GM12878 (cell line): Measurements from ENCODE around the gene TBC1D1. TPM values are rescaled to one million over a fixed set of nuclear protein-coding genes. Genes with fewer than 3 reads are reported as not detected.
A peak's percentile ranks its signal among the peaks of the same experiment; 100 is the strongest.

ENCODE experiments used
- ASH2L ChIP-seq: fragments of 300-600, 200-600 bp; sonication (generic); IDR thresholded peaks from 2 replicates; pipeline ENCODE4 v1.6.1; 2017; ENCODE audit warnings: low read depth, mild to moderate bottlenecking, borderline replicate concordance
- BRCA1 ChIP-seq: IDR thresholded peaks from 2 replicates; pipeline ENCODE4 v1.6.1; 2011; ENCODE audit warnings: low read depth, low read length, improper control_type of control experiment
- CEBPB ChIP-seq, 2 experiments: fragments of 150-350 bp in 1 of 2; IDR thresholded peaks; 2 replicates each; pipeline ENCODE4 v1.6.1; 2012 to 2014; ENCODE audit warnings: low read depth in 2 of 2, low read length in 2 of 2, borderline replicate concordance in 1 of 2, inconsistent platforms in 1 of 2
- ESRRA ChIP-seq: IDR thresholded peaks from 2 replicates; pipeline ENCODE4 v1.6.1; 2012; ENCODE audit warnings: mild to moderate bottlenecking, low read length, improper control_type of control experiment
- EZH2 ChIP-seq: IDR thresholded peaks from 2 replicates; pipeline ENCODE4 v1.6.1; 2012; ENCODE audit warnings: low read depth, mild to moderate bottlenecking, control low read depth, inconsistent platforms, low read length, borderline replicate concordance; ENCODE audit not compliant: control insufficient read depth
- GATAD2B ChIP-seq: fragments of 450-650 bp; conservative IDR thresholded peaks from 2 replicates; pipeline ENCODE4 v1.6.1; 2017; ENCODE audit warnings: low read depth, mild to moderate bottlenecking, moderate library complexity
- HDAC2 ChIP-seq: fragments of 200-600 bp; sonication (generic); IDR thresholded peaks from 2 replicates; pipeline ENCODE4 v1.6.1; 2017
- IRF4 ChIP-seq: IDR thresholded peaks from 2 replicates; pipeline ENCODE4 v1.6.1; 2011; ENCODE audit warnings: low read depth, low read length
- JUNB ChIP-seq: IDR thresholded peaks from 2 replicates; pipeline ENCODE4 v1.6.1; 2016; ENCODE audit warnings: antibody characterized with exemption, mild to moderate bottlenecking
- MYC ChIP-seq: IDR thresholded peaks from 2 replicates; pipeline ENCODE4 v1.6.1; 2011; ENCODE audit warnings: mild to moderate bottlenecking, low read length, moderate library complexity, inconsistent platforms; ENCODE audit not compliant: insufficient read depth, insufficient replicate concordance, insufficient read length, severe bottlenecking
- SIN3A ChIP-seq: IDR thresholded peaks from 2 replicates; pipeline ENCODE4 v1.6.1; 2012; ENCODE audit warnings: low read depth, low read length, improper control_type of control experiment
- SMAD1 ChIP-seq: fragments of 450-650 bp; IDR thresholded peaks from 2 replicates; pipeline ENCODE4 v1.6.1; 2018; ENCODE audit warnings: mild to moderate bottlenecking, low read depth; ENCODE audit not compliant: partially characterized antibody
- SP1 ChIP-seq: IDR thresholded peaks from one replicate; pipeline ENCODE4 v1.6.1; 2011; ENCODE audit warnings: low read depth, low read length
- STAT3 ChIP-seq: IDR thresholded peaks from 2 replicates; pipeline ENCODE4 v1.6.1; 2011; ENCODE audit warnings: low read depth, low read length, improper control_type of control experiment
- ZNF274 ChIP-seq: IDR thresholded peaks from one replicate; pipeline ENCODE4 v1.8.0; 2011; ENCODE audit not compliant: insufficient read length, insufficient read depth
- polyA plus RNA-seq, 11 experiments: library from polyadenylated mRNA; depleted of rRNA in 4 of 11; unstranded in 6 of 11; stranded (reverse) in 5 of 11; fragments of >200 nt; fragmentation: Nextera tagmentation in 4 of 11; fragmentation: Illumina TruSeq in 1 of 11; extraction: Ambion mirVana in 4 of 11; extraction: Trizol in 1 of 11; gene quantifications; 1 replicate in 1 of 11; 2 replicates in 10 of 11; pipeline versions ENCODE4 v1.2.1 to v1.2.3, GENCODE V29; 2011 to 2016; ENCODE audit warnings: inconsistent platforms in 2 of 11, missing spikeins in 2 of 11, low read depth in 1 of 11
- total RNA-seq, 4 experiments: library from RNA; depleted of rRNA in 3 of 4; stranded (reverse); fragments of >200 nt in 3 of 4; fragmentation: Illumina TruSeq in 1 of 4; extraction: Trizol in 1 of 4; gene quantifications; 2 replicates each; pipeline versions ENCODE4 v1.2.1 to v1.2.3, GENCODE V29; 2013 to 2021
- TF ChIP-seq, protein P1 (sequence below): fragments of 450-650 bp; IDR thresholded peaks from 2 replicates; pipeline ENCODE4 v1.6.1; 2018; ENCODE audit warnings: borderline replicate concordance, mild to moderate bottlenecking; ENCODE audit not compliant: partially characterized antibody
- TF ChIP-seq, protein P2 (sequence below): fragments of 450-650 bp; IDR thresholded peaks from 2 replicates; pipeline ENCODE4 v1.6.1; 2017; ENCODE audit warnings: mild to moderate bottlenecking, moderate library complexity
- TF ChIP-seq, protein P3 (sequence below): IDR thresholded peaks from 2 replicates; pipeline ENCODE4 v1.6.1; 2012; ENCODE audit warnings: low read depth, low read length, improper control_type of control experiment
- TF ChIP-seq, protein P4 (sequence below): fragments of 450-650 bp; formaldehyde crosslinking; IDR thresholded peaks from 2 replicates; pipeline ENCODE4 v1.5.0; 2022; ENCODE audit warnings: mild to moderate bottlenecking, missing genetic modification characterization

Gene TBC1D1
- total and polyA plus RNA-seq, 10 of the 15 experiments (the other 5 are each of a cell fraction or from before 2014, with no cell fraction given): 5.3 to 102 (median 57.8) TPM

DNA sequence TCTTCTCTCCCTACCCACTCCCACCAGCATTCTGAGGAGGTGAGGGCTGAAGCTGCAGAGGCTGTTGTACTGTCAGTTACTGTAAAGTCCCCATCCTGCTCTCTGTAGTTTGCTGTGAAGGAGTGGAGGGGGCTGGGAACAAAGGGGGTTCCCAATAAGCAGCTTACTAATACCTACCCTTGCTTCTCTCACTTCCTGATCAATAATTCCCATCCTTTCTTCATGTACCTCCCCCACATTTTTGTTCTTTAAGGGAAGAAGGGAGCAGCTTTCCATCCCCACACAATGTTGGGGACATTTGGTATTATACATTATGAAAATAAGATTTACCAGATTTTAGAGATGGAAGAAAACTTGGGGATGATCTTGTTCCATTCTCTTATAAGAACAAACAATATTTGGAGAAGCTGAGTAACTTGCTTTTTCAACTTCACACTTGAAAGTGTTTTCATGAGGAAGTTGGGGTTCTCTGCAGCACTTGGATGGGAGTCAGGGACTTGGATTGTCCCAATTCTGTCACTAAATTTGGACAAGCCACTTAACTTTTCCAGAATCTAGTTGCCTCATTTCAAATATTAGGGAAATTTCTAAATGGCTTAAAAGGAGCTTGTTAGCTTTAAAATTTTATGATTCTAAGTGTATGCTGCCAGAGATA lies 5.4 kb downstream of the TBC1D1 start (continued):
- TF ChIP-seq STAT3 (no peak), EZH2 (no peak), ZNF274 (no peak), SMAD1 (no peak), JUNB (peak; percentile 37; the same call in 1 of the 2 replicates), IRF4 (peak; percentile 31; the same call in 1 of the 2 replicates), ASH2L (no peak), MYC (no peak), CEBPB (IDR thresholded peaks at IDR 0.05; ENCODE audit: borderline replicate concordance in 1 of 2, low read depth in 2 of 2, low read length in 2 of 2) (no peak), ESRRA (no peak), SIN3A (no peak), SP1 (no peak), HDAC2 (no peak), GATAD2B (no peak), BRCA1 (no peak)
- TF ChIP-seq, protein P1, sequence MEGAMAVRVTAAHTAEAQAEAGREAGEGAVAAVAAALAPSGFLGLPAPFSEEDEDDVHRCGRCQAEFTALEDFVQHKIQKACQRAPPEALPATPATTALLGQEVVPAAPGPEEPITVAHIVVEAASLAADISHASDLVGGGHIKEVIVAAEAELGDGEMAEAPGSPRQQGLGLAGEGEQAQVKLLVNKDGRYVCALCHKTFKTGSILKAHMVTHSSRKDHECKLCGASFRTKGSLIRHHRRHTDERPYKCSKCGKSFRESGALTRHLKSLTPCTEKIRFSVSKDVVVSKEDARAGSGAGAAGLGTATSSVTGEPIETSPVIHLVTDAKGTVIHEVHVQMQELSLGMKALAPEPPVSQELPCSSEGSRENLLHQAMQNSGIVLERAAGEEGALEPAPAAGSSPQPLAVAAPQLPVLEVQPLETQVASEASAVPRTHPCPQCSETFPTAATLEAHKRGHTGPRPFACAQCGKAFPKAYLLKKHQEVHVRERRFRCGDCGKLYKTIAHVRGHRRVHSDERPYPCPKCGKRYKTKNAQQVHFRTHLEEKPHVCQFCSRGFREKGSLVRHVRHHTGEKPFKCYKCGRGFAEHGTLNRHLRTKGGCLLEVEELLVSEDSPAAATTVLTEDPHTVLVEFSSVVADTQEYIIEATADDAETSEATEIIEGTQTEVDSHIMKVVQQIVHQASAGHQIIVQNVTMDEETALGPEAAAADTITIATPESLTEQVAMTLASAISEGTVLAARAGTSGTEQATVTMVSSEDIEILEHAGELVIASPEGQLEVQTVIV: no peak
- TF ChIP-seq, protein P2, sequence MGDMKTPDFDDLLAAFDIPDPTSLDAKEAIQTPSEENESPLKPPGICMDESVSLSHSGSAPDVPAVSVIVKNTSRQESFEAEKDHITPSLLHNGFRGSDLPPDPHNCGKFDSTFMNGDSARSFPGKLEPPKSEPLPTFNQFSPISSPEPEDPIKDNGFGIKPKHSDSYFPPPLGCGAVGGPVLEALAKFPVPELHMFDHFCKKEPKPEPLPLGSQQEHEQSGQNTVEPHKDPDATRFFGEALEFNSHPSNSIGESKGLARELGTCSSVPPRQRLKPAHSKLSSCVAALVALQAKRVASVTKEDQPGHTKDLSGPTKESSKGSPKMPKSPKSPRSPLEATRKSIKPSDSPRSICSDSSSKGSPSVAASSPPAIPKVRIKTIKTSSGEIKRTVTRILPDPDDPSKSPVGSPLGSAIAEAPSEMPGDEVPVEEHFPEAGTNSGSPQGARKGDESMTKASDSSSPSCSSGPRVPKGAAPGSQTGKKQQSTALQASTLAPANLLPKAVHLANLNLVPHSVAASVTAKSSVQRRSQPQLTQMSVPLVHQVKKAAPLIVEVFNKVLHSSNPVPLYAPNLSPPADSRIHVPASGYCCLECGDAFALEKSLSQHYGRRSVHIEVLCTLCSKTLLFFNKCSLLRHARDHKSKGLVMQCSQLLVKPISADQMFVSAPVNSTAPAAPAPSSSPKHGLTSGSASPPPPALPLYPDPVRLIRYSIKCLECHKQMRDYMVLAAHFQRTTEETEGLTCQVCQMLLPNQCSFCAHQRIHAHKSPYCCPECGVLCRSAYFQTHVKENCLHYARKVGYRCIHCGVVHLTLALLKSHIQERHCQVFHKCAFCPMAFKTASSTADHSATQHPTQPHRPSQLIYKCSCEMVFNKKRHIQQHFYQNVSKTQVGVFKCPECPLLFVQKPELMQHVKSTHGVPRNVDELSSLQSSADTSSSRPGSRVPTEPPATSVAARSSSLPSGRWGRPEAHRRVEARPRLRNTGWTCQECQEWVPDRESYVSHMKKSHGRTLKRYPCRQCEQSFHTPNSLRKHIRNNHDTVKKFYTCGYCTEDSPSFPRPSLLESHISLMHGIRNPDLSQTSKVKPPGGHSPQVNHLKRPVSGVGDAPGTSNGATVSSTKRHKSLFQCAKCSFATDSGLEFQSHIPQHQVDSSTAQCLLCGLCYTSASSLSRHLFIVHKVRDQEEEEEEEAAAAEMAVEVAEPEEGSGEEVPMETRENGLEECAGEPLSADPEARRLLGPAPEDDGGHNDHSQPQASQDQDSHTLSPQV: no peak
- TF ChIP-seq, protein P3, sequence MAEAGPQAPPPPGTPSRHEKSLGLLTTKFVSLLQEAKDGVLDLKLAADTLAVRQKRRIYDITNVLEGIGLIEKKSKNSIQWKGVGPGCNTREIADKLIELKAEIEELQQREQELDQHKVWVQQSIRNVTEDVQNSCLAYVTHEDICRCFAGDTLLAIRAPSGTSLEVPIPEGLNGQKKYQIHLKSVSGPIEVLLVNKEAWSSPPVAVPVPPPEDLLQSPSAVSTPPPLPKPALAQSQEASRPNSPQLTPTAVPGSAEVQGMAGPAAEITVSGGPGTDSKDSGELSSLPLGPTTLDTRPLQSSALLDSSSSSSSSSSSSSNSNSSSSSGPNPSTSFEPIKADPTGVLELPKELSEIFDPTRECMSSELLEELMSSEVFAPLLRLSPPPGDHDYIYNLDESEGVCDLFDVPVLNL: no peak
- TF ChIP-seq, protein P4, sequence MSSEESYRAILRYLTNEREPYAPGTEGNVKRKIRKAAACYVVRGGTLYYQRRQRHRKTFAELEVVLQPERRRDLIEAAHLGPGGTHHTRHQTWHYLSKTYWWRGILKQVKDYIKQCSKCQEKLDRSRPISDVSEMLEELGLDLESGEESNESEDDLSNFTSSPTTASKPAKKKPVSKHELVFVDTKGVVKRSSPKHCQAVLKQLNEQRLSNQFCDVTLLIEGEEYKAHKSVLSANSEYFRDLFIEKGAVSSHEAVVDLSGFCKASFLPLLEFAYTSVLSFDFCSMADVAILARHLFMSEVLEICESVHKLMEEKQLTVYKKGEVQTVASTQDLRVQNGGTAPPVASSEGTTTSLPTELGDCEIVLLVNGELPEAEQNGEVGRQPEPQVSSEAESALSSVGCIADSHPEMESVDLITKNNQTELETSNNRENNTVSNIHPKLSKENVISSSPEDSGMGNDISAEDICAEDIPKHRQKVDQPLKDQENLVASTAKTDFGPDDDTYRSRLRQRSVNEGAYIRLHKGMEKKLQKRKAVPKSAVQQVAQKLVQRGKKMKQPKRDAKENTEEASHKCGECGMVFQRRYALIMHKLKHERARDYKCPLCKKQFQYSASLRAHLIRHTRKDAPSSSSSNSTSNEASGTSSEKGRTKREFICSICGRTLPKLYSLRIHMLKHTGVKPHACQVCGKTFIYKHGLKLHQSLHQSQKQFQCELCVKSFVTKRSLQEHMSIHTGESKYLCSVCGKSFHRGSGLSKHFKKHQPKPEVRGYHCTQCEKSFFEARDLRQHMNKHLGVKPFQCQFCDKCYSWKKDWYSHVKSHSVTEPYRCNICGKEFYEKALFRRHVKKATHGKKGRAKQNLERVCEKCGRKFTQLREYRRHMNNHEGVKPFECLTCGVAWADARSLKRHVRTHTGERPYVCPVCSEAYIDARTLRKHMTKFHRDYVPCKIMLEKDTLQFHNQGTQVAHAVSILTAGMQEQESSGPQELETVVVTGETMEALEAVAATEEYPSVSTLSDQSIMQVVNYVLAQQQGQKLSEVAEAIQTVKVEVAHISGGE (CRISPR knock-in tag): no peak
